Skeletal muscle cell (primary cell): Measurements from ENCODE around the gene AHDC1.
"Not testable (repeated sequence)": the region's sequence is repeated elsewhere in the genome, so short reads cannot be mapped to it uniquely, and the experiment has no call there.

Source experiments
- DNase-seq: peaks from one replicate; pipeline ENCODE4 v3.0.0-alpha.2; 2010; ENCODE audit warnings: low read depth
- H3K4me3 ChIP-seq: 2 replicates; pipeline ENCODE4 v1.5.1; 2011; ENCODE audit warnings: low read depth, mild to moderate bottlenecking, control low read depth, low read length, moderate library complexity

The AHDC1 gene

DNA sequence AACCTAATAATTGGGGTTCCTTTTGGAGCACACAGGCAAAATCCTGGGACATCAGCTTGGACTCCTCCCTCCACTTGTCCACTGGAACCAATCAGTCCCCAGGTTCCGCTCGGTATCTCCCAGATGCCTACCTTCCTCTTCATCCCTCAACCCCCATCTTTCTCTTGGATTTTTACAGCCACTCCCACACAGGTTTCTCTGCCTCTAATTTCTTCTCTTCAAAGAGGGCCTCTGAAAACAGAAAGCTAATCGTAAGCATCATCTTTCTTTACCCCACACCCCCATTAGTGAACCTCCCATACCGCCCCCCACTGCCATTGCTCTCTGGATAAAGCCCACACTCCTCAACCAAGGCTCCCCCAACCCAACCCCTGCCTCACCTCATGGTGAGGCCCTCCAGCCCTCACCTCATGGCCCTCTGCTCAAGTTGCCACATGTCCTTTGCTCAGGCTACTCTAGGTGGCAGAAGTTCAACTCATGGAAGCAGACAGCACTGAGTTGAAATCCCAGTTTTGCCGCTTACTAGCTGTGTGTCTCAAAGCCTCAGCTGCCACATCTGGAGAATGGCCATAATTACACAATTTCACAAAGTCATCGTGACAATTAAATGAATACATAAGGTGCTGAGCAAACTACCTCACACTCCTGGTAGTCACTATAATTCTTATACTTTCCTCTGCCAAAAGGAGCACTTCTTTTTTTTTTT lies 95.8 kb downstream of the AHDC1 start:
- no peak for DNase-seq
- no peak overlapping the region for H3K4me3 ChIP-seq

DNA sequence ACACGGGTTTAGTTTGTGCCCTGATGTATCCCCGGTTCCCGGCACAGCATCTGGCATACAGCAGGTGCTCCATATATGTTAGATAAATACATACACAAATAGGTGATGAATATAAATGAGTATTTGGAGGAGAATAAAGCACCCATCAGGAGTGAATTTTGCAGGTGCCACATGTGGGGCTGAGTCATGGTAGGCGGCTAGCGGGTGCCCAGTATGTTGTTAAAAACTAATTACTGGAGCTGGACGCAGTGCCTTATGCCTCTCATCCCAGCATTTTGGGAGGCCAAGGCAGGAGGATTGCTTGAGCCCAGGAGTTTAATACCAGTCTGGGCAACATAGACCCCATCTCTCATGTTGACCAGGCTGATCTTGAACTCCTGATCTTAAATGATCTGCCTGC lies 97.2 kb downstream of the AHDC1 start:
- no peak overlapping the region for H3K4me3 ChIP-seq
- no peak for DNase-seq

DNA sequence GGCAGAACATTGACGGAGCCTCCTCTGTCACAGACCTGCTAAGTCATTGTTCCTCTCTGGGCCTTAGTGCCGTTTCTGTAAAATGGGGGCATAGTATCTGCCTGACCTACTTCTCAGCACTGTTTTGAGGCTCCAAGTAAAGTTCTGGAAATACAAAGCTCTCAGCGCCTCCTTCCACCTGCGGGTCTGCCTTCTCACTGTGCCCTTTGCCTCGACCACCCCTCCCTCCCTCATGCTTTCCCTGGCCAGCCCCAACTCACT lies 98.6 kb downstream of the AHDC1 start:
- H3K4me3 ChIP-seq, result no peak overlapping the region
- no peak for DNase-seq

GRCh38 chr1:27504588-27505419 lies 99.1 kb downstream of the AHDC1 start:
- DNase-seq, result no peak
- H3K4me3 ChIP-seq, result no peak overlapping the region

GRCh38 chr1:27503844-27504587 lies 99.9 kb downstream of the AHDC1 start:
- no peak for DNase-seq
- H3K4me3 ChIP-seq, result peak overlapping the region; percentile 17

GRCh38 chr1:27503033-27503432 lies 100.9 kb downstream of the AHDC1 start:
- no peak for DNase-seq
- H3K4me3 ChIP-seq, result no peak overlapping the region

- not testable (repeated sequence) for DNase-seq, H3K4me3 ChIP-seq
These were observed 102.8 kb downstream of the AHDC1 start for GRCh38 chr1:27501159-27501558.

- DNase-seq, result no peak
- no peak overlapping the region for H3K4me3 ChIP-seq
These were observed 104.8 kb downstream of the AHDC1 start for GRCh38 chr1:27499142-27499541.

DNA sequence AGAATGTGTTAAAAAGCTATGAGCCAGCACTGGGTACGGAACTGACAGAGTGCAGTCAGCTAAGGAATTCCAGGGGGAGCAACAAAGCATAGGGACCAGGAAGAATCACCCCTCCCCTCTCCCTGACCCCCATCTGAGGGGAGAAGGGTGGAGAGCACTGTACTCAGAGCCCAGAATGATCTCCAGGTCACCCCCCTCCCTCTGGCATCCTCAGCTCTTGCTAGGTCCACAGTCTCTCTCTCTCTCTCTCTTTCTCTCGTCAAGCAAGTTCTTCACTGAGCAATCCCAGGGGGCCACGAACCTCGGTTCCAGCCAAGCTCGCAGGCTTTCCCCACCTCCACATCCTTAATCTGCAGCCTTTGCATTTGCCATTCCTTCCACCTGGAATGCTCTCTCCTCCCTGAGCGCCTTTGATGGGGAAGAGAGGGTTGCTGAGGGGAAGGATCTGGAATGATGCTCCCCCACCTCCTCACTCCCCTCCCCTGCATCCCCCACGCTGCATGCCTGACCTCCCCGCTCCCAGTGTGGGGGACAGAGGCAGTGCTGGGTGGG lies 107.3 kb downstream of the AHDC1 start:
- H3K4me3 ChIP-seq, result no peak overlapping the region
- DNase-seq, result no peak

- DNase-seq, result no peak
These were observed 111.1 kb downstream of the AHDC1 start for GRCh38 chr1:27492796-27493195.

DNA sequence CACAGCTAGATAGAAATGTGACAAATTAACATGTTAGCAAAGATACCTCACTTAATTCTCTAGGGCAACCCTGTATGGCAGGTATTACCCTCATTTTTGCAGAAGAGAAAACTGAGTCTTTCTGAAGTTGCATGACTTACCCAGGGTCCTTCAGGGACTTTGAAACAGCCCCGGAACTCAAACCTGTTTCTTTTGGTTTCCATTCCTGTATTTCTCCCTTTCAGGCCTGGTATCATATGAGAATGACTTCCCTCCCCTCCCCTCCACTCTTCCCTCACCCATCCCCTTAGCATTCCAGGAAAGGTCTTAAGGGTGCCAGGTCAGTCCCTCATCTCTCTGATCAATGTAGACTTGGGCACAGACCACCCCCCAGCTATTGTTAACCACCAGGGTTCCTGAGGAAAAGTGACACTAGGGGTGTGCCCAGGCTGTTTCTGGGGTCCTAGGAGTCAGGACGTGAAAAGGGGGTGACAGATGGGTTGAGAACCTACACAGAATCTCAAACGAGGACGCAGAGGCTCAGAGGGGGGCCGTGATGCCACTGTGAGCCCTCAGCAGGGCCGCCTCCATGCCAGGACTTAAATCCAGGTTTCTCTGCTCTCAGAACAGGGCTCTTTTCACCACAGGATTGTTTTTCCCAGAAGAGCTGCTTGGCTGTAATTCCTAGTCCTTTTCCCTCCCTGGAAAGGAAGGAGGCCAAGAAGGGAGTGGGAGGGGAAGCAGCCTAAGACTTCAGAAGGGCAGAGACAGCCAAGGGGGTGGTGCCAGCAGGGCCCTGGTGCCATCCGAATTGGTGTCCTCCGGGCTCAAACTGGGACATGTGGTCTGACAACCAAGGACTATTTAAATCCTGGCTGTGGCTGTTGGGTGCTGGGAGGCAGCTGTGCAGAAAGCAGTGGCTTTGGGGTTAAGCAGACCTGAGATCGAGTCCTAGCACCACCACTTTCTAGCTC lies 111.9 kb downstream of the AHDC1 start:
- DNase-seq, result no peak
- no peak overlapping the region for H3K4me3 ChIP-seq

More at GRCh38 chr1:27492796-27493195, 111.1 kb downstream of the AHDC1 start:
- no peak overlapping the region for H3K4me3 ChIP-seq

GRCh38 chr1:27489973-27490741 lies 113.8 kb downstream of the AHDC1 start, which contains the start of gene WASF2:
Gene WASF2 (minus strand): TSS chr1:27490167. CDS start chr1:27428890, 61,277 bp downstream.
- peak; percentile 87 for DNase-seq
- H3K4me3 ChIP-seq, result peak within 1 kb of the TSS; percentile 87

- H3K4me3 ChIP-seq, result peak overlapping the region; percentile 87
- no peak for DNase-seq
These were observed 114.4 kb downstream of the AHDC1 start for GRCh38 chr1:27489501-27489972.

DNA sequence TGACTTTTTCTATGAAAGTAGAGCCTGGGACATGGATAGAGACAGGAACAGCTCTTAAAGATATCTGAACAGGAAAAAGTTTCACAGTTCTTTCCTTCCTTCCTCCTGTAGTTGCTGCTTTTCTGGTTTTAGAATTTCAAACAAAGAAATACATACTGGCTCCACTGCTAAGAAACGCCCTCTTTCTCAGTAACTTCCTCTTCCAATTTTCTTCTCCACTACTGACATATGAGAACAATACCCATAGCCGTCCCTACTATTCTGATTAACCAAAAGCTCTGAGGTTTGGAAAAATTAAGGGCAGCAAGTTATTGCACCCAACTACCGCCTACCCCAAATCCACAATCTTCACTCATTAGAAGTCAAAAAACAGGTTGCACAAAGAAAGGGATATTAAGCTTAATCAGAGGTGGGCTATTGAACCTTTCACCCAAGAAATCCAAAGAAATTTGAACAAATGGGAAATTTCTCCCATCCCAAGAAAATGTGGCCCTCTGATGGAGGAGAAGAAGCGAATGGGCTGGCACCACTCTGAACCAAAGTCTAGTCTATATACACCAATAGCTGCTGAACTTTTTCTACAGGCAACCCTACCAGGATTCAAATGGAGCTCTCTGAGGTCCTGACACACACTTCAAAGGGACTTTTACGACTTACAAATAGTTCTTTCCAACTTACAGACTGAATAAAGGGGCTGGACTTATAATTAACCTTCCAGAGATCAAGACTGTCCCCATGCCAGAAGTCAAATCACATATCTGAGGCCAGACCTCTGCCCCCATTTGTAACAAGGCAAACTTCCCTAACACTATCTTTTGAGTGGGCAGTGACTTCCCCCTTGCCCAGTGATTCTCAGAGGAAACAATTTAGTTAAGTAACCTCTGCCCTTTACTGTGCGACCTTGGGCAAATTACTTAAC lies 115.7 kb downstream of the AHDC1 start:
- H3K4me3 ChIP-seq, result peak overlapping the region; percentile 87
- DNase-seq, result no peak

DNA sequence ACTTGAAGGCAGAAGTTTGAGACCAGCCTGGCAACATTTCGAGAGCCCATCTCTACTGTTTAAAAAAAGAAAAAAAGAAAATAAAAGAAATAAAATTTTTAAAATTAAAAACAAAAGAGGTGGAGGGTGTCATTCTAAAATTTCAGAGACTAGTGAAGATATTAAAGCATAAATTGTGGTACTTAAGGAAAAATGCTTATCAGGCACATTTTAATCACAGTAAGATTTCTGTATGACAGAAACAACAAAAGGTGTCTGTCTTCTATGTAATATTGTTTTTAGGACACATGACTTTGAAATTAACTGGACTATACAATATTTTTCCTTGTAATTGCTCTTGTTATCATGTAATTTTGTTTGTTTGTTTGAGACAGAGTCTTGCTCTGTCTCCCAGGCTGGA lies 118.6 kb downstream of the AHDC1 start:
- no peak overlapping the region for H3K4me3 ChIP-seq
- no peak for DNase-seq
